ENCODE measurements around the gene PHTF2.

The PHTF2 gene

DNA sequence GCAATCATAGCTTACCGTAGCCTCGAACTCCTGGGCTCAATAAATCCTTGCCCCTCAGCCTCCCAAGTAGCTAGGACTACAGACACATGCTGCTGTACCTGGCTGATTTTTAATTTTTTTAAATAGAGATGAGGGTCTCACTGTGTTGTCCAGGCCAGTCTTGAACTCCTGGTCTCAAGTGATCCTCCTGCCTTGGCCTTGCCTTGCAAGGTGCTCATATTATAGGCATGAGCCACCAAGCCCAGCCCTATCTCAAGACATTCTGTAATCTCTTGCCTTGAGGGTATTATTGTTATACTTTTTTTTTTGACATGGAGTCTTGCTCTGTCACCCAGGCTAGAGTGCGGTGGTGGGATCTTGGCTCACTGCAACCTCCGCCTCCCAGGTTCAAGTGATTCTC, 86.6 kb downstream of the PHTF2 start:
- no peak for DNase-seq

DNA sequence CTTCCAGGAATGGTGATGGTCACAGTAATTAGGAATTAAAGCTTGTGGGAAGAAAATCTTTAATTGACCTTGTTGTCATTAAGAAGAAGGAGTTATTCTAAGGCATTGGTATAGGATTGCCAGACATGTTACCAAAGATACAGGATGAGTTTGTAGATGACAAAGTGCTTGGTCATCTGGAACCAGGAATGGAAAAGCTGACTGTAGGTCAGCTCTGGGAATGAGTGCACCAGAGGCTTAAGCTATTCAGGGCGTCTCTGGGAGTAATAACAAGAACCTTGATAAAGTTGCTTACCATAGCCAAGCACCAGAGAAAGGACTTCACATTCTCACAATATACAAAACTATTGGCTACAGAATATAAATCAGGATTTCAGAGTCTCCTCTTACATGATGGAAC, 89.0 kb downstream of the PHTF2 start:
- no peak for DNase-seq

DNA sequence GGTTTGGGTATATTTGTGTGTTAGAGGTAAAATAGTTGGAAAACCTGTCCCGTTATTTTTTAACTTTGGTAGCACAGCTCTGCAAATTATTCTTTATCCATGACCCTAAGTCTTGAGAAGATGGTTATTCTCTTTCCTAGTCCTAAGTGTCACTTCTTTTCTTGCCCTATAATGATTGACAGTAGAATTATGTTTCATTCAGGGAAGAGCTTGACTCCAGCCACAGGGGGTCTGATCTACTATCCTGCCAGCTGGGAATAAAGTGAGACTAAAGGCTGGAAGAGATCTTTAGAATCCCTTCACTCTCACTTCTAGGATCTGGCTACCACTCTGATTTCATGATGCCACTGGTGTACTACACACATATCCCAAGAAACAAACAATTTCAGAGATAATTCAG, 90.4 kb downstream of the PHTF2 start:
- no peak for DNase-seq

DNA sequence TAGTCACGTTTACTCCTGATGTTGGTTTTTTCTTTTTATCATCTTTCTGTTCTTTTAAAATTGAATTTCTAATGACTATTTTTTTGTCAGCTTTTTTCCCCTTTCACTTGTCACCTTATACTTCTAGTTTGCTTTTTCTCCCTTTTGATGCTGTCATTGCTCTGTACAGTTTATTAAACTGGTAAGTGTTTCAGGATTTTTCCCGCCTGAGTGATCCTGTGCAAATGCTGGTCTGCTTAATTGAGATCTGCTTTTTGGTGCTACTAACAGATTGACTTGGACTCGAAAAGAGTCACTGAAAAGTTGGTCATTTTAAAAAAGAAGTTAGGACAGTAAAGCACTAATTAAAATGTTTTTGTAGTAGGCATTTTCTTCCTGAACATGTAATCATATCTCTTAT, 95.2 kb downstream of the PHTF2 start:
- DNase-seq: no peak

DNA sequence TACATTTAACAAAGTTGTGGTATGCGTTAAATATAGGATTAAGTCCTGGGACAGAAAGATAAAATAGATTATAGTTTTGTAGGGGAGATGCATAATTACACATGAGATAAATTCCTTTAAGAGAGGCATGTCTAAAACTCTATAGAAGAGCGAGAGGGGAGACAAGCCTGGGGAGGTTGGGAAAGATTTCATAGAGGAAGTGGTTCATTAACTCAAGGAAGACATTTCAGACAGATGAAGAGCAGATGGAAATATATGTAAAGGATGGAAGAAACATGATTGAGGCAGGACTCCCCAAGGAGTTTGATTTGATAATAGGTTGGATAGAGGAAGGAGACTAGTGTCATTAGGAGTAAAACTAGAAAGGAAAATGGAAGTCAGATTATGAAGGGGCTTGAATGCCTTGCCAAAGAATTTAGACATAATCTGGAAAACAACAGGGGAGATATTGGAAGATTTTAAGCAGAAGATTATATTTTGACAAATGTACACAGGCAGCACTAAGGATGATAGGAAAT, 96.1 kb downstream of the PHTF2 start:
- DNase-seq: no peak

DNA sequence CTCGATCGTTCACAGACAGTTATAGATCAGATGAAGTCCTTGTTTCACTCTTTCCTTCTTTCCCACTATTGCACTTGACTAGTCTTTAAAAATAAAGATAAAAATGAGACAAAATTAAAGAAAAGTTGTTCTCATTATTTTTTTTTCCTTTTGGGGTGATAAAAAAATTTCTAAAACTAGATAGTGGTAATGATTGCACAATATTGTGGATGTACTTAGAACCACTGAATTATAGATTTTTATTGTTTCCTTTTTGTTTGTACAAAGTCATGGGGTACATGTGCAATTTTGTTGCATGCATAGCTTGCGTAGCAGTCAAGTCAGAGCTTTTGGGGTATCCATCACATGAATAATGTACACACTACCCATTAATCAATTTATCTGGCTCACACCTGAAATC, 97.3 kb downstream of the PHTF2 start:
- no peak for DNase-seq

DNA sequence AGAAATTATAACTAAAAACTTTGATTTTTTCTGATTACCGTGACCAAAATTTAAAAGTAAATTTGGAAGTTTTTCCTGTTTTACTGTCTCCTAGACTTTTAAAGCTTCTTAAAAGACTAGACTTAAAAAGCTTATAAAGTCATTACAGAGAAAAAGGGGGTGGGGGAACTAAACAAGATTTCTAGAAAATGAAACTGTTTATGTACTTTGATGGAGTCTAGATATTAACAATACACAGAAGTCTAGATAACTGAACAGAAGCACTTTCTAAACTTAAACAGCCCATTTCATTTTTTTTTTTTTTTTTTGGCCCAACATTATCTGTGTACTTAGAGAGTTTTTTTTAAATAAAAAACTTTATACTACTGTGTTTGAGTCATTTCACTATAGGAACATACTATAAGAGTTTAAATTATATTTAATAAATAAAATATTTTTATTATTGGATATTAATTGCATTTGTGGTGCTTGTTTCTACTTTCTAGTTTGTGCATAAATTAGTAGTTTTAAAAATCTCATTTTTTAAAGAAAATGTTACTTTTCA, 98.5 kb downstream of the PHTF2 start:
- DNase-seq: no peak

DNA sequence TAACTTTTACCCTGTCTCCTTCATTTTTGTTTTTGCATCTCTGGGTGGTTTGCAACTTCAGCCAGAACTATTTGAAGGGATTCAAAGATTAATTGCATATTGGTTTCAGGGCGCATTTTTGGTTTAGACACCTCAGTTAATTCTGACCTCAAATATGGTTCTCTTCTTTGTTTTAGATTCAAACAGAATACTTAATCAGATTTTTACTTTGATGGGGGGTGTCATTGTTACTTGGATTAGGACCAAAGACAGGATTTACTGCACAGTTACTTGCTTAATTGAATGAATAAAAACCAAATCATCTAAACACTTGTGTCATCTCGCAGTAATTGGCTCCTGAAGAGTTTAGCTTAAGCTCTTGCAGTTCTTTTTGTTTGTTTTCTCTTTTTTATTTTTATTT, 100.9 kb downstream of the PHTF2 start:
- no peak for DNase-seq

DNA sequence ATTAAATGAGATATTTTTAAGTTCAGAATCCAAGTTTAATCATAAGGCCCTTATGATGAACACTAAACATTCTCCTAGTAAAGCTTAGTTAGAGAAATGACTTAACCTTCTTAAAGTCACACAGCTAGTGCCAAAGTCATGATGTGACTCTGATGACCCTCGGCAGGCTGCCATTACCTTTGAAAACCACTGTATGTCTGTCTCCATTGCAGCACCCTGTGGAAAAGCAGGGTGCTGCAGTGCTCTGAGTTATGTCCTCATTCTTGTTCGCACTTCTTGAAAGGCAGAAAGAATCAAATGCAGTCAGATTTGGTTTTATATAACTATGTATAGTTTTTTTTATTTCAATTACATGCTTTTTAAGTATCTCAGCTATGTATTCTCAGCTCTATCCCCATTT, 105.0 kb downstream of the PHTF2 start:
- no peak for DNase-seq

DNA sequence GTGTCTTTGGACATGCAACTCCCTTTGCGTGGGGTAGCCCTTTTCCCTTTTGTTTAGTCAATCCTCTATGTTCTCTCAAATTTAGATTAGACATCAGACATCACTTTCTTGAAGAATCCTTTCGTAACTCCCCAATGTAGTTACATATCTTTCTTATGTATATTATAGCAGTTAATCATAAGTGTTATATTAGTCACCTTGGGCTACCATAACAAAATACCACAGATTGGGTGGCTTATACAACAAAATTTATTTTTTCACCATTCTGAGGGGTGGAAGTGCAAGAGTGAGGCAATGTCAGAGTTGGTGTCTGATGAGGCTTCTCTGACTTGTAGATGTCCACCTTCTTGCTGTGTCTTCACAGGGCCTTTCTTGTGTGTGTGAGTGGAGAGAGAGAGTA, 105.7 kb downstream of the PHTF2 start:
- DNase-seq: no peak

DNA sequence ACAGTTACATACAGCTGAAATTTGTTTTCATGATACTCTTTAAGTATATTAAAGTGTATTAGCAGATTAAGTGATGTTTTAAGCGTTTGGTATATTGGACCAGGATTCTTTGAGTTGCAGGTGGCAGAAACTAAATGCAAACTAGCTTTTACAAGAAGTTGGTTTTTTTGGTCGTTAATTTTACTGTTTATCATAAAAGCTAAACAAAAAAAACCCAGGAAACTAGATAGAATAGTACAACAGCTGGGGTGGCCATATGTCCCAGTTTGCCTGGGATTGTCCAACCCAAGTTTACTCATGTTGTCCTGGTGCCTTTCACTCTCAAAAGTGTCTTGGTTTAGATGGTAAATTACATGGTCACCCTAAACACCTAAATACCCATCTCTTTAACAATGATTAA, 108.7 kb downstream of the PHTF2 start:
- no peak for DNase-seq

DNA sequence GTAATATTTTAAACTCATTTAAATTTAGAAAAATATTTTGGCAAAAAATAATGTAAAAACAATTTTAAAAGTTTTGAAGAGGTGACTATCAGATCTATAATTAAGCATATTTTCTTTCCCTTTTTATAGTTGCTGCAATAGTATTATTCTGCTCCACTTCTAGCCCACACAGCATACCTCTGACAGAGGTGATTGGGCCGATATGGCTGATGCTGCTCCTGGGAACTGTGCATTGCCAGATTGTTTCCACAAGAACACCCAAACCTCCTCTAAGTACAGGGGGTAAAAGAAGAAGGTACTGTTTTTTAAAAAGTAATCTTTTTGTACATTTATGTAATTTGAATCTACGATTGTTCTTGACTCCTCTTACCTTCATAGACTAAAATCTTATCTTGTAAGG, 110.1 kb downstream of the PHTF2 start:
- DNase-seq: no peak

DNA sequence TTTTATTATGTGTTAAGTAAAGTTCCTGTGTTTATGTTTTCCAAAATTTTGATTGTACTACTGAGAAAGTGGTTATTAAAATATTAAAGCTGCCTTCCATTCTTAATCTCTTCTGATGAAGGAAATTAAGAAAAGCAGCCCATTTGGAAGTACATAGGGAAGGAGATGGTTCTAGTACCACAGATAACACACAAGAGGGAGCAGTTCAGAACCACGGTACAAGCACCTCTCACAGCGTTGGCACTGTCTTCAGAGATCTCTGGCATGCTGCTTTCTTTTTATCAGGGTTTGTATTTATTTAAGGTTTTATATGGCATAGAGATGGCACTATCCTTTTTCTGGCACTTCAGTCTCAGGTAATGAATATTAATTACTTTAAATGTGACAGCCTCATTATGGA, 111.6 kb downstream of the PHTF2 start:
- no peak for DNase-seq

DNA sequence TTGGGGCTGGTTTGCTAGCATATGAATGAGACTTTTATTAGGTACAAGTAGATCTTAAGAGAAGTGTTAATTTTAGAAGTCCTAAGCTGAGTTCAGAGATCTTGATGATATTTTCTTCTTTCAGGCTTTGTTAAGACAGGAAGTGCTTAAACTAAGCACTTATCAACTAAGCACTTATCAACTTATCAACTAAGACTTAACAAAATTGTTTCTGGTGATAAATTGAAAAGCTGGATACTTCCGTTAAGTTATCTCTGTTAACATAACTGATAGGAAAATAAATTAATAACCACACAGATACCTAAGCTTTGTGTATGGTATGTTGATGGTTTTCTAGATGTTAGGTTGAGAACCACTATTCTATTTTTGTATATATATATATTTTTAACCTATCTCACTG, 113.7 kb downstream of the PHTF2 start:
- no peak for DNase-seq

DNA sequence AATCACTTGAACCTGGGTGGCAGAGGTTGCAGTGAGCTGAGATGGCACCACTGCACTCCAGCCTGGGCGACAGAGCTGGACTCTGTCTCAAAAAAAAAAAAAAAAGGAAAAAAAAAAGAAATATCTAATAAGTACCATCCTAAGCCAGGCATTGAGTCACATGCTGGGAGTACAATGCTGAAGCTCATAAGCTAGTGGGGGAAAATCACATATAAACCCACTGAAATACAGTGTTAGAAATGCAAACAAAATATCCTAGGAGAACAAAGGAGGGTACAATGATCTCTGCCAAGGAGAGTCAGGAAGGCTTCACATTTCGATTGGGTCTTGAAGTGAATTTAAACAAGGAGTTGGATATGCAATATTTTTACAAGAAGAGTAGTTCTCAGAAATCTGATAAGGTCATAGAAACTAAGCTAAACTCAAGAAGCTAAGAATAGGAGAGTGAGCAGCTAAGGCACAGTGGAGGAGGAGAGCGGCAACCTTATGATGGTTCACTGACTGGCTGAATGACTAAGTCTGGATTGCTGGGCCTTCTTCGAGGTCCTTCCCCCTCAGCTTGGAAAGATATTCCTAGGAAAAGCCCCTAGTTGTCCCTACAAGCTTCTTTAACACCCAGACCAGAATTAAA, 115.5 kb downstream of the PHTF2 start:
- no peak for DNase-seq

DNA sequence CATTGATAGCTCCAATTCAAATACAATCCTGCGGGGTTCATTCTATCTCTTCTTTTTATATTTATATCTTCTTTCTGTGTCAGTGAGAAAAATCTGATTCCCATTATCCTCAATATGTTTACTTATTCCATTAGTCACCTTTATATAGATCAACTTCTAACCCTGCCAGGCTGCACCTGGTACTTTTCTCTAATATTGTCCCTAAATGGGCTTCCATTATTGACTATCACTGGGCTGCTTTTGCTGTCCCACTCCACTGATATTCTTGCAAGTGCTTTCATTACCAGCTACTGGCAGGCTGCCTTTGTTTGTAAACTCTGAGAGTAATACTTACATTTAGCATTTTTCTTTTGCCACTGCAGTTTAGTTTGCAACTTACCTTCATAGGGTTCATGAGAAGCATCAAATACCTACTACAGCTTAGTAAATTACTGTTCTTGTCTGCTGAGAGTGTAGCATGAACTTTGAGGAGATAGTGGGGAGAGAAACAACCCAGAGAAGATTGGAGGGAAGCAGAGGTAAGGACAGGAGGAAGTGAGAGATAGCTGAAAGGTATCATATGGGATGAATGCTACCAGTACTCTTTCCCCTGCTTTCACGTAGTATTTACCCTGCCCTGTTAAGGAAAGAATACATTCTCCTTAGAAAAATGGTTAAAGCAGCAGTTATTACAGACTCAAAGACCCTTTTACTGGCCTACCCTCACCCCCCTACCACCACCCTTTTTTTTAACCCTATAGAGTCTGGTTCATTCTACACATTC, 119.1 kb downstream of the PHTF2 start:
- DNase-seq: no peak

DNA sequence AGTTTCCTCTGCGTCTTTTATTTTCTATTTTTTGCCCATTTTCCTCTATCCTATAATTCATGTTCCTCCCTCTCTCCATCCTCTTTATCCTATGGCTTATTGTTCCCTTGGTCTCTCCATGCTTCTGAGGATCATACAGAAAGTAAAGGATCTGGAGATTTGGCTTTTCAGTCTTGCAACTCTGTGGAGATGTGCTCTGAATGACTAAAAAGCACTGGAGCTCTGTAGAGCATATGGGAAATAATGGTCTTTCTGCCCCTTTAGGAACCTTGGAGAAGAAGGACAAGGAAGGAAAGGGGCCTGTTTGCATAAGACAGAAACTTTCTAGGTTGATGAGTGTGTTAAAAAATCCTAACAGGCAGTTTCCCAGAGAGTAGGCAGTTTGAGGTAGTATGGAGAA, 120.1 kb downstream of the PHTF2 start:
- no peak for DNase-seq

DNA sequence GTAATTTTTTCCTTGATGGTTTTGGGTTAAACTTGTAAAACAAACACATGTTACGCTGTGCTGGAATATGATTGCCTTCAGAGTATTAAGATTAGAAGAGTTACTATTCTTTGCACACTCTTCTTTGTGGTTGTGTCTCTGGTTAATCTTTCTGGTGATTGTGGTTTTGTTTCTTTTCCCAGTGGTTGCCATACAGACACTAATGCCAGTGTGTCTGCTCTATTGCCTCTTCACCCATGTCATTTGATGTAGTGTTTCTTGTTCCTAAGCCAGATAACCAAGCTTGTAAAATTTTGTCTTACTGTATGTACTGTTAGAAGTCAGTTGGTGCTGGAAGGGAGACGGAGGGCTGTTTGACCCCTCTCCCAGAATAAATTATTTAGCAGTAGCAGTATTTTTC, 124.8 kb downstream of the PHTF2 start:
- no peak for DNase-seq

DNA sequence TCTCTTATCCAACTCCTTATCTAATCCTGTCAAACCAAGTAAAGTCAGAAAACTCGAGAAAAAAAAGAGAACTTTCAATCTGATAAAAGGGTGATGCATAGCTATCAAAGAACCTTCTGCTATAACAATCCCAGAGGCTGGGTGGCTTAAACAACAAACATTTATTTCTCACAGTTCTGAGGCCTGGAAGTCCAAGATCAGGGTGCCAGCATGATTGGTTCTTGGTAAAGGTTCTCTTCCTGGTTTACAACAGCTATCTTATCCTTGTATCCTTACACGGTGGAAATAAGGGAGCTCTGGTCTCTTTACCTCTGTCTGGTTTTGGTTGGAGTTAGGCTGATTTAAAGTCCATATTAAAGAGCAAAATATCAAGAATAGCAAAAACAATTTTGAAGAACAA, 131.9 kb downstream of the PHTF2 start:
- DNase-seq: no peak

DNA sequence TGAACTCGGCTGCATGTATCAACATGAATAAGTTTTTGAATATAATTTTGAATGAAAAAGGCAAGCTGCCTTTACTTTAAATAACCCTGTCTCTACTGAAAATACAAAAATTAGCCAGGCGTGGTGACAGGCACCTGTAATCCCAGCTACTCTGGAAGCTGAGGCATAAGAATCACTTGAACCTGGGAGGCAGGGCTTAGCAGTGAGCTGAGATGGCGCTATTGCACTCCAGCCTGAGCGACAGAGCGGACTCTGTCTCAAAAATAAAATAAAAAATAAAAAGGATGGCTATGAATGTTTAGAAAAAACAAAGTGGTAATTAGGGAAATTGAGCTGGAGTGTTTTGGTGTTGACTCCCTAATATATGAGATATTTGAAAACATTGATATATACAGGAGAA, 133.3 kb downstream of the PHTF2 start:
- DNase-seq: no peak

DNA sequence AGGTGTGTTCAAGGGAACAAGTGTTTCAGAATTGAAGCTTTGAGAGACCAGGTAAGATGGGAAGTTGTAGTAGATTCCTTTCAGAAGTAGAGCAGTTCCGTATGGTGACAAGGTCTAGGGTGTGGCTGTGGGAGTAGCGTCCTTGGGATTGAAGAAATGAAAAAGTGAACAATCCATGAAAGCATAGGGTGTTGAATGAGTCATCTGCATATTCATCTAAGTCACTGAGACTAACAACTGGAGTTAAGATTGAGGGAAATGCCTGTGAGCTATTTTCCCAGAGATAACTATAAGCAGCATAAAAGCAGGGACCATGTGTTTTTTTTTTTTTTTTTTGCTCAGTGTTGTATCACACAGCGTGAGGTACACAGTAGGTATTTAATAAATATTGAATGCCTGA, 134.8 kb downstream of the PHTF2 start:
- DNase-seq: no peak

DNA sequence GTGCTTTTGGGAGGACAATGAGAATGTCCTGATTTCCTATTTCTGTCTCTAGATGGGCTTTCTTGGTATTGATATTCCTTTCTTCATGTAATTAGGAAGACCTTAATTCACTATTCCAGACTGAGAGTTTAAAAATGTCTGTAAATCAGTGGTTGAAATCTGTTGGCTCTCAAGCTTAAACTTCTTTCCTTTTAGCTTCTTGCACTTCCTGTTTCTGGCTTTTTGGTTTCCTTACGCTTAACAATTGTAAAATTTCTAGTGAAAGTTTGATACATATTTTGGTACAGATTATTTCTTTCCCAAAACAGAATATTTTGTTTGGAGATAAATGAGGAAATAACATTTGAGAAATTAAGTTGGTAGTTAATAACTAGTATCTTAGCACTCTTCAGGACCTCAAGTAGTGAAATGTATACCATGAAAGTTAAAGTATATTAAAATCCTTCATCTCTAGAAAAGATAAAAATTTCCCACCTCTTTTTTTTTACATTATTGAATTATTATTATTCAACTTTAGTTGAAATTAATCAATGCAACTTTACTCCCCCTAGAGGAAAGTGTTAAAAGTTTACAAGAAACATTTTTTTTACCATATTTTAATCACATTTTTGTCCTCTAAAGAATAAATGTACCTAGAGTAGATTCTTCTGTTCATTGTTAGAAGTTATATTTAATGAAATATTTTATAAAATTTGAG, 137.2 kb downstream of the PHTF2 start:
- no peak for DNase-seq

DNA sequence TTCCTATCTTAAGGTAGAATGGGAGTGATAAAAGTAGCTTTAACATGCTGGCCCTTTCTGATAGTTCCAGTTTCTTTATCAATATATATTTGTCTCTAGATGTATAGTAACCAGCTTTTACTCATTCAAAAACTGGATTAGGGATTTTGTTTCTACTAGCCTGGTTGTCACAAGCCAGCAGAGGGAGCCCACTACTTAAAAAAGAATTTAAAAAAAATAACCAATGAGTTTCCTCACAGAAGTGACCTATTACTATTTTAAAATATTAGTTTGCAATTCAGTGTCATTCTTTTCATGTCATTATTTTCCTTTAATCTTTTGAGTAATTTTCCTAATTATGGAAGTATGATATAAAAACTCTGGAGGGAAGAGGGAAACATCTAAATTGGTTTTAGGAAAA, 142.1 kb downstream of the PHTF2 start:
- no peak for DNase-seq

DNA sequence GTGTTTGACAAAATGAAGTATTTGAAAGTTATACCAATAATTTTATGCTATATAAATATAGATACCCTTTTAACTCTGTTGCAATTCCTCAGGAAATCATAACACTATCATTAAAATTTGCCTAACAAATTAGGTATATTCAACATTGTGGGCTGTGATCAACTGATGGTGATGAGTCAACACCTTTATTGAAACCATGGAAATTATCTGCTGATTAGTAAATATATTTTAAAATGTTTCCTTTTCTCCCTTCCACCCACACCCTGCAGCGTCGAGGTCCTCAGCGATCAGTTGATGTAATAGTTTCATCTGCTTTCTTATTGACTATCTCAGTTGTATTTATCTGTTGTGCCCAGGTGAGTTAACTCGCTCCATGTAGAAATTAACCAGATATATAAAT, 143.9 kb downstream of the PHTF2 start:
- DNase-seq: no peak

Data from activated T-cell treated with anti-CD3 and anti-CD28 coated beads, Interleukin-2, amount 50 U/mL, for 1 hour (primary cell).